AG04450 (cell line): ENCODE results near the gene DDX10. TPM values are rescaled to one million over a fixed set of nuclear protein-coding genes. Genes with fewer than 3 reads are reported as not detected.

Experiments used
- CTCF ChIA-PET: fragments of 300-600, 350-600 bp; formaldehyde crosslinking; extraction: SDS; loops from one replicate; lab custom pipeline; 2022; ENCODE audit warnings: antibody characterized with exemption, inconsistent platforms; lab: Charles Lee
- POLR2A ChIA-PET: fragments of 350-600 bp; formaldehyde crosslinking; extraction: SDS; loops from one replicate; lab custom pipeline; 2021; ENCODE audit warnings: antibody characterized with exemption, inconsistent platforms; lab: Yijun Ruan, JAX
- DNase-seq: peaks from one replicate; pipeline ENCODE4 v3.0.0-alpha.2; 2011; ENCODE audit warnings: low read depth, low spot score
- H3K27ac ChIP-seq: one replicate; pipeline ENCODE4 v1.5.1; 2012; ENCODE audit warnings: low read depth, low read length, control low read depth
- H3K27me3 ChIP-seq: one replicate; pipeline ENCODE4 v1.6.0; 2012; ENCODE audit warnings: low read length; ENCODE audit not compliant: control insufficient read depth, insufficient read depth
- H3K4me3 ChIP-seq: 2 replicates; pipeline ENCODE4 v1.5.1; 2011; ENCODE audit warnings: mild to moderate bottlenecking, low read depth, low read length, control low read depth
- H3K9me3 ChIP-seq: 2 replicates; pipeline ENCODE4 v1.5.1; 2012; ENCODE audit warnings: low read length; ENCODE audit not compliant: control insufficient read depth, insufficient read depth
- CTCF ChIP-seq: IDR thresholded peaks from 2 replicates; pipeline ENCODE4 v1.5.1; 2011; ENCODE audit warnings: low read depth, low read length, control low read depth, inconsistent platforms
- polyA plus RNA-seq: library from polyadenylated mRNA; depleted of rRNA; stranded (reverse); fragments of >200 nt; gene quantifications from 2 replicates; pipeline ENCODE4 v1.2.3, GENCODE V29; 2011

Gene DDX10
- polyA plus RNA-seq, 1 experiment = 27.1 TPM

GRCh38 chr11:108926171-108926840 is 261.4 kb downstream of the DDX10 start:
- CTCF ChIA-PET = interaction anchor here (0.9 to 6.0 kb wide), 3 partner anchors 11 to 228 kb away, joined by 3 to 29 read pairs (median 5); no protein-coding TSS in a partner anchor

GRCh38 chr11:108926841-108927577 is 262.1 kb downstream of the DDX10 start:
- POLR2A ChIA-PET = no interaction called here
- CTCF ChIA-PET = interaction anchor here (0.9 to 6.0 kb wide), 3 partner anchors 12 to 229 kb away, joined by 3 to 29 read pairs (median 5); no protein-coding TSS in a partner anchor
- Histone ChIP-seq H3K4me3 (no peak overlapping the region), H3K27me3 (no peaks in the 10 kb centered on the region), H3K9me3 (no peaks in the 10 kb centered on the region), H3K27ac (no peak overlapping the region)
- no peak for DNase-seq
- no peak for TF ChIP-seq CTCF

More at GRCh38 chr11:108926171-108926840, 261.4 kb downstream of the DDX10 start:
- no peaks in the 10 kb centered on the region for H3K27me3 ChIP-seq
- H3K9me3 ChIP-seq = no peaks in the 10 kb centered on the region
- POLR2A ChIA-PET = no interaction called here
- no peak overlapping the region for H3K4me3 ChIP-seq
- no peak overlapping the region for H3K27ac ChIP-seq
- no peak for TF ChIP-seq CTCF
- no peak for DNase-seq

GRCh38 chr11:108927791-108928545 is 263.1 kb downstream of the DDX10 start:
- TF ChIP-seq CTCF = no peak
- H3K4me3 ChIP-seq = no peak overlapping the region
- no peaks in the 10 kb centered on the region for H3K27me3 ChIP-seq
- no peak overlapping the region for H3K27ac ChIP-seq
- ChIA-PET POLR2A (no interaction called here), CTCF (interaction anchor here (6.0 kb wide), 1 partner anchor 230 kb away, joined by 29 read pairs; no protein-coding TSS in a partner anchor)
- no peak for DNase-seq
- no peaks in the 10 kb centered on the region for H3K9me3 ChIP-seq

- ChIA-PET POLR2A (no interaction called here), CTCF (no interaction called here)
These were observed 264.4 kb downstream of the DDX10 start for GRCh38 chr11:108929241-108929640.

More at GRCh38 chr11:108929241-108929640, 264.4 kb downstream of the DDX10 start:
- no peak for TF ChIP-seq CTCF
- Histone ChIP-seq H3K4me3 (no peak overlapping the region), H3K27ac (peak overlapping the region; percentile 75), H3K27me3 (no peaks in the 10 kb centered on the region), H3K9me3 (no peaks in the 10 kb centered on the region)
- peak; percentile 91 for DNase-seq
